ENCODE measurements around the gene ATG5. TPM values are rescaled to one million over a fixed set of nuclear protein-coding genes. Genes with fewer than 3 reads are reported as not detected.
"Not testable (repeated sequence)": the region's sequence is repeated elsewhere in the genome, so short reads cannot be mapped to it uniquely, and the experiment has no call there.

ATG5 gene
- total and polyA plus RNA-seq, 2 donors (not counting 1 experiment from before 2014, with no cell fraction given), result 13.6 to 26.3 TPM

DNA sequence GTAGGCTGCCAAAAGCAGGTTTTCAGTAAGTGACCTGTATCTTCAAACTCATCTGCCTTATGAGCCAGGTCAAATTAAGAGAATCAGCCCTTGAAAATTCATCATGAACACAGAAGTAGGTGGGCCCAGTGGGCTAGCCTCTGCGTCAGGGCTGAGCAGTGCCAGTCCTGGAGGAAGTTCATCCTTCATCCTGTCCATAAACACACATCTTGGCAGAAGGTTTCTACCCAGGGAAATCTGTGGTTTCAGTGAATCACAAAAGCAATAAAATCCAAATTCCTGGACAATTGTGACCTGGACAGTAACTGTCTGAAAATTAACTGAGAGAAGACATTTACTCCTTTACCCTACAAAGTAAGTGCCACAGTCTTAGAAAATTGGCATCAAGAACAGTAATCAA lies 72.4 kb downstream of the ATG5 start:
- no peaks in the 10 kb centered on the region for H3K27me3 Mint-ChIP-seq
- no peak overlapping the region for H3K4me2 ChIP-seq (replicated peaks; ENCODE audit: low read depth, low read length, poor library complexity, severe bottlenecking)
- H3K27ac ChIP-seq (ENCODE audit: low read length in 2 of 2), result no peak overlapping the region
- ChIA-PET POLR2A (no interaction called here), CTCF (no interaction called here)
- no peak overlapping the region for H3K4me3 ChIP-seq (ENCODE audit: control extremely low read depth in 1 of 5, extremely low read depth in 1 of 5, insufficient read depth in 1 of 5, low read depth in 2 of 5, low read length in 4 of 5)
- TF ChIP-seq, protein P1, sequence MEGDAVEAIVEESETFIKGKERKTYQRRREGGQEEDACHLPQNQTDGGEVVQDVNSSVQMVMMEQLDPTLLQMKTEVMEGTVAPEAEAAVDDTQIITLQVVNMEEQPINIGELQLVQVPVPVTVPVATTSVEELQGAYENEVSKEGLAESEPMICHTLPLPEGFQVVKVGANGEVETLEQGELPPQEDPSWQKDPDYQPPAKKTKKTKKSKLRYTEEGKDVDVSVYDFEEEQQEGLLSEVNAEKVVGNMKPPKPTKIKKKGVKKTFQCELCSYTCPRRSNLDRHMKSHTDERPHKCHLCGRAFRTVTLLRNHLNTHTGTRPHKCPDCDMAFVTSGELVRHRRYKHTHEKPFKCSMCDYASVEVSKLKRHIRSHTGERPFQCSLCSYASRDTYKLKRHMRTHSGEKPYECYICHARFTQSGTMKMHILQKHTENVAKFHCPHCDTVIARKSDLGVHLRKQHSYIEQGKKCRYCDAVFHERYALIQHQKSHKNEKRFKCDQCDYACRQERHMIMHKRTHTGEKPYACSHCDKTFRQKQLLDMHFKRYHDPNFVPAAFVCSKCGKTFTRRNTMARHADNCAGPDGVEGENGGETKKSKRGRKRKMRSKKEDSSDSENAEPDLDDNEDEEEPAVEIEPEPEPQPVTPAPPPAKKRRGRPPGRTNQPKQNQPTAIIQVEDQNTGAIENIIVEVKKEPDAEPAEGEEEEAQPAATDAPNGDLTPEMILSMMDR (IDR thresholded peaks at IDR 0.05), result no peak
- TF ChIP-seq EZH2 (IDR thresholded peaks at IDR 0.05; ENCODE audit: borderline replicate concordance, insufficient read depth, low read depth, low read length, poor library complexity, severe bottlenecking), result no peak
- intact Hi-C loops (cut with micrococcal nuclease), result no loop called here
- H3K27me3 ChIP-seq (replicated peaks in 1 of 4; ENCODE audit: control extremely low read depth in 1 of 4, control insufficient read depth in 3 of 4, insufficient read depth in 4 of 4, low read length in 3 of 4), result no peaks in the 10 kb centered on the region
- H4K20me1 ChIP-seq (ENCODE audit: control insufficient read depth, insufficient read depth, low read length, poor library complexity, severe bottlenecking), result peaks cover 29% of the 10 kb centered on the region
- peaks cover 15% of the 10 kb centered on the region for H3K79me2 ChIP-seq (ENCODE audit: control insufficient read depth, insufficient read depth, low read length)
- WGBS (ENCODE audit: insufficient coverage), result 100% methylated on average over 1 of the region's 1 CpG
- peaks cover 14% of the 10 kb centered on the region for H3K4me1 Mint-ChIP-seq
- no peak overlapping the region for H3K27ac Mint-ChIP-seq
- H3K4me1 ChIP-seq (ENCODE audit: control insufficient read depth in 2 of 2, insufficient read depth in 2 of 2, low read length in 2 of 2), result no peaks in the 10 kb centered on the region
- H3K36me3 ChIP-seq (replicated peaks in 1 of 2; ENCODE audit: control extremely low read depth in 1 of 2, control insufficient read depth in 1 of 2, extremely low read depth in 1 of 2, insufficient read depth in 2 of 2, low read length in 1 of 2), result peaks cover 0 to 3% of the 10 kb centered on the region in 2 experiments
- no peak for DNase-seq
- H3K9me3 ChIP-seq (ENCODE audit: control extremely low read depth in 1 of 3, control insufficient read depth in 2 of 3, insufficient read depth in 1 of 3, low read length in 2 of 3), result no peaks in the 10 kb centered on the region
- no peaks in the 10 kb centered on the region for H3K9me3 Mint-ChIP-seq (ENCODE audit: insufficient read depth)
- ATAC-seq (ENCODE audit: low read depth), result no peak
- no peak overlapping the region for H3K9ac ChIP-seq (ENCODE audit: low read length)
- no peak overlapping the region for H2AFZ ChIP-seq (ENCODE audit: insufficient read depth, low read depth, low read length, poor library complexity, severe bottlenecking)
- H3K4me3 Mint-ChIP-seq, result no peak overlapping the region

DNA sequence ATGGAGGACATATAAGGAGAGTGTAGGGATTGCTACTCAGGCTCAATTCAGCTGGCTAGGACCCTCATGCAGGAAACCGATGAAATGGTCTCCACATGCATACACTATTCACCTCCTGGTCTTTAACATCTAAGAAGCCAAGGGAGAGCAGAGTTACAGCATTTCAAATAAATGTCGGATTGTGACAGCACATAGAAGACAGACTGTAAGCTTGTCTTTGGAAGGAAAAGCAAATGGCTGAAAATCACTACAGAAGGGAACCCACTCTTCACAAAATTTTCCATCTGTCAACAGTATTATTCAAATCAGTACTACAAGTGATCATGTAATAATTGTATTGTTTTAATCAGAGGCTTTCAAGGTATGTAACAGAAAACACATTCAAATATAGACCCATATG lies 72.9 kb downstream of the ATG5 start:
- no peaks in the 10 kb centered on the region for H3K4me1 ChIP-seq (ENCODE audit: control insufficient read depth in 2 of 2, insufficient read depth in 2 of 2, low read length in 2 of 2)
- ATAC-seq (ENCODE audit: low read depth), result no peak
- intact Hi-C loops (cut with micrococcal nuclease), result no loop called here
- Mint-ChIP-seq H3K9me3 (ENCODE audit: insufficient read depth) (no peaks in the 10 kb centered on the region), H3K27ac (no peak overlapping the region), H3K4me1 (peaks cover 16% of the 10 kb centered on the region), H3K27me3 (no peaks in the 10 kb centered on the region), H3K4me3 (no peak overlapping the region)
- no peaks in the 10 kb centered on the region for H3K9me3 ChIP-seq (ENCODE audit: control extremely low read depth in 1 of 3, control insufficient read depth in 2 of 3, insufficient read depth in 1 of 3, low read length in 2 of 3)
- ChIA-PET POLR2A (no interaction called here), CTCF (interaction anchor here (0.6 to 0.7 kb wide), 2 partner anchors 12 to 458 kb away, joined by 3 to 7 read pairs; no protein-coding TSS in a partner anchor)
- H3K4me2 ChIP-seq (replicated peaks; ENCODE audit: low read depth, low read length, poor library complexity, severe bottlenecking), result no peak overlapping the region
- H3K79me2 ChIP-seq (ENCODE audit: control insufficient read depth, insufficient read depth, low read length), result peaks cover 15% of the 10 kb centered on the region
- no peak overlapping the region for H3K4me3 ChIP-seq (ENCODE audit: control extremely low read depth in 1 of 5, extremely low read depth in 1 of 5, insufficient read depth in 1 of 5, low read depth in 2 of 5, low read length in 4 of 5)
- WGBS (ENCODE audit: insufficient coverage), result no CpG with 5 or more reads among the region's 2 CpGs
- H3K9ac ChIP-seq (ENCODE audit: low read length), result no peak overlapping the region
- no peaks in the 10 kb centered on the region for H3K27me3 ChIP-seq (replicated peaks in 1 of 4; ENCODE audit: control extremely low read depth in 1 of 4, control insufficient read depth in 3 of 4, insufficient read depth in 4 of 4, low read length in 3 of 4)
- no peak for DNase-seq
- H3K36me3 ChIP-seq (replicated peaks in 1 of 2; ENCODE audit: control extremely low read depth in 1 of 2, control insufficient read depth in 1 of 2, extremely low read depth in 1 of 2, insufficient read depth in 2 of 2, low read length in 1 of 2), result peaks cover 4 to 6% of the 10 kb centered on the region in 2 experiments
- no peak overlapping the region for H2AFZ ChIP-seq (ENCODE audit: insufficient read depth, low read depth, low read length, poor library complexity, severe bottlenecking)
- H3K27ac ChIP-seq (ENCODE audit: low read length in 2 of 2), result no peak overlapping the region
- TF ChIP-seq EZH2 (IDR thresholded peaks at IDR 0.05; ENCODE audit: borderline replicate concordance, insufficient read depth, low read depth, low read length, poor library complexity, severe bottlenecking), result no peak
- TF ChIP-seq, protein P1 (IDR thresholded peaks at IDR 0.05), result no peak
- H4K20me1 ChIP-seq (ENCODE audit: control insufficient read depth, insufficient read depth, low read length, poor library complexity, severe bottlenecking), result peaks cover 29% of the 10 kb centered on the region

DNA sequence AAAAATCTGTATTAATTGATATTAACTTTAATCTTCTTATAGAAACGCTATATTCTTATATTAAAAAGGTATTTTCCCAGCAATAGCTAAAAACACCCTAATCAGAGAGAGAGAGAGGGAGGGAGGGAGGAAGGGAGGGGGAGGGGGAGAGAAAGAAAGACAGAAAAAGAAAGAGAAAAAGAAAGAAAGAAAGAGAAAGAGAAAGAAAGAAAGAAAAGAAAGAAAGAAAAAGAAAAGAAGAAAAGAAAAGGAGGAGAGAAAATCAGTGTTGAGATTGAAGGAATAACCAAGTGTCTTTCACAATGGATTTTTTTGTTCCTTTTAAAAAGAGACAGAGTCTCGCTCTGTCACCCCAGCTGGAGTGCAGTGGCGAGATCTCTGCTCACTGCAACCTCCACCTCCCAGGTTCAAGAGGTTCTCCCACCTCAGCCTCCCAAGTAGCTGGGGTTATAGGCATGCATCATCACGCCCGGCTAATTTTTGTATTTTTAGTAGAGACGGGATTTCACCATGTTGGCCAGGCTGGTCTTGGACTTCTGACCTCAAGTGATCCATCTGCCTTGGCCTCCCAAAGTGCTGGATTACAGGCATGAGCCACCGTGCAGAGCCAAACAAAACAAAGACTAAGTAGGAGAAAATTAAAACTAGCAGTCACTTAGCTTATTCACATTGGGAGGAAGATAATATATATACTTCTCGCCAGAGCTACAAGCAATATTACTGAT lies 73.9 kb downstream of the ATG5 start:
- H3K27me3 Mint-ChIP-seq, result not testable (repeated sequence)

More for the DNA sequence above, 73.9 kb downstream of the ATG5 start:
- H3K4me2 ChIP-seq (replicated peaks; ENCODE audit: low read depth, low read length, poor library complexity, severe bottlenecking); CTCF ChIA-PET; H3K4me1 ChIP-seq (ENCODE audit: control insufficient read depth in 2 of 2, insufficient read depth in 2 of 2, low read length in 2 of 2); H3K9me3 ChIP-seq (ENCODE audit: control extremely low read depth in 1 of 3, control insufficient read depth in 2 of 3, insufficient read depth in 1 of 3, low read length in 2 of 3); POLR2A ChIA-PET; ATAC-seq (ENCODE audit: low read depth); H3K27me3 ChIP-seq (replicated peaks in 1 of 4; ENCODE audit: control extremely low read depth in 1 of 4, control insufficient read depth in 3 of 4, insufficient read depth in 4 of 4, low read length in 3 of 4); H3K27ac Mint-ChIP-seq; H3K79me2 ChIP-seq (ENCODE audit: control insufficient read depth, insufficient read depth, low read length); intact Hi-C loops (cut with micrococcal nuclease); DNase-seq; H2AFZ ChIP-seq (ENCODE audit: insufficient read depth, low read depth, low read length, poor library complexity, severe bottlenecking); H3K4me3 ChIP-seq (ENCODE audit: control extremely low read depth in 1 of 5, extremely low read depth in 1 of 5, insufficient read depth in 1 of 5, low read depth in 2 of 5, low read length in 4 of 5); H3K4me3 Mint-ChIP-seq; H3K27ac ChIP-seq (ENCODE audit: low read length in 2 of 2); H3K9ac ChIP-seq (ENCODE audit: low read length); H3K9me3 Mint-ChIP-seq (ENCODE audit: insufficient read depth): not testable (repeated sequence)
- peaks cover 13 to 14% of the 10 kb centered on the region in 2 experiments for H3K36me3 ChIP-seq (replicated peaks in 1 of 2; ENCODE audit: control extremely low read depth in 1 of 2, control insufficient read depth in 1 of 2, extremely low read depth in 1 of 2, insufficient read depth in 2 of 2, low read length in 1 of 2)
- peaks cover 18% of the 10 kb centered on the region for H3K4me1 Mint-ChIP-seq
- peaks cover 29% of the 10 kb centered on the region for H4K20me1 ChIP-seq (ENCODE audit: control insufficient read depth, insufficient read depth, low read length, poor library complexity, severe bottlenecking)
- 97% methylated on average over 5 of the region's 8 CpGs for WGBS (ENCODE audit: insufficient coverage)

Data from B cell (primary cell).